PC-3 (cell line): ENCODE results near the gene ERCC3.

Experiments used
- CTCF ChIP-seq: fragments of 300-600 bp; sonication (generic); conservative IDR thresholded peaks from 2 replicates; pipeline ENCODE4 v1.5.1; 2017; ENCODE audit warnings: antibody characterized with exemption, low read depth, mild to moderate bottlenecking, low read length
- EZH2 ChIP-seq: fragments of 300-600 bp; sonication (generic); IDR thresholded peaks from one replicate; pipeline ENCODE4 v1.6.1; 2017; ENCODE audit warnings: antibody characterized with exemption, mild to moderate bottlenecking, low read length; ENCODE audit not compliant: unreplicated experiment
- EZH2phosphoT487 ChIP-seq: fragments of 300-600 bp; sonication (generic); IDR thresholded peaks from 2 replicates; pipeline ENCODE4 v1.6.1; 2018; ENCODE audit warnings: mild to moderate bottlenecking, antibody characterized with exemption, low read length, borderline replicate concordance

GRCh38 chr2:127278959-127279358 is 15.0 kb downstream of the ERCC3 start:
- TF ChIP-seq CTCF (no peak), EZH2phosphoT487 (no peak), EZH2 (no peak)
